ENCODE measurements around the gene SLC7A6.

- no peak for TF ChIP-seq POLR2A (IDR thresholded peaks at IDR 0.05; ENCODE audit: borderline replicate concordance, extremely low read depth, insufficient read depth, insufficient read length)
- no peak for TF ChIP-seq JUND (IDR thresholded peaks at IDR 0.05)
Measured at GRCh38 chr16:68350813-68351350, 86.6 kb downstream of the SLC7A6 start.

All from HCT116 (cell line).